ENCODE results near the gene RUNX1. TPM values are rescaled to one million over a fixed set of nuclear protein-coding genes. Genes with fewer than 3 reads are reported as not detected.

The RUNX1 gene
- total and polyA plus RNA-seq, 2 donors (not counting 3 experiments of a cell fraction or from before 2014, with no cell fraction given) = 4.6 to 17.9 TPM

DNA sequence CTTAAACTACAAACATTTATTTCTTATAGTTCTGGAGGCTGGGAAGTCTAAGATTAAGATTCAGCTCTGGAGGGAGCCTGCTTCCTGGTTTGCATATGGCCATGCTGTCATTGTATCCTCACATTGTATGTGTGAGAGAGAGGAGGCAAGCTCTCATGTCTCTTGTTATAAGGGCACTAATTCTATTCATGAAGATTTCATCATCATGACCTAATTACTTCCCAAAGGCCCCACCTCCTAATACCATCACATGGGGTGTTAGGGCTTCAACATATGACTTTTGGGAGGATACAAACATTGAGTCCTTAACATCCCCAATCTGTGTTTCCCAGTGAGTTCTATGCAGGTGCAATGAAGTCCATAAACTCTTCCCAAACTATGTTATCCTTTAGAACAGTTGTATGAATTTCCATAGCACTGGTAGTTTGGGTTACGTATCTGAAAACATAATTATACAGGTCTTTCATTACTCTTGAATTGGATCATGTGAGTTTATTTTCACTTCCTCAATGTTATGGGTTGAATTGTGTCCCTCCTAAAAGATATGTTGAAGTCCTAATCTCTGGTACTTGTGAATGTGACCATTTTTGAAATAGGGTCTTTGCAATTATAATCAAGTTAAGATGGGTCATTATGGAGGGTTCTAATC is 124.2 kb downstream of the RUNX1 start:
- TF ChIP-seq POLR2AphosphoS5 (IDR thresholded peaks at IDR 0.05; ENCODE audit: insufficient read depth, low read depth, low read length) (no peak), MYC (IDR thresholded peaks at IDR 0.05; ENCODE audit: low read depth, low read length) (no peak), POLR2A (IDR thresholded peaks at IDR 0.05; ENCODE audit: low read depth, low read length) (no peak), GATA2 (IDR thresholded peaks at IDR 0.05; ENCODE audit: insufficient read depth, insufficient read length, low read depth, low read length) (no peak), JUN (IDR thresholded peaks at IDR 0.05; ENCODE audit: borderline replicate concordance, insufficient read depth, insufficient read length, low read depth) (no peak), EZH2 (IDR thresholded peaks at IDR 0.05; ENCODE audit: borderline replicate concordance, low read depth, low read length, severe bottlenecking) (no peak), FOS (IDR thresholded peaks at IDR 0.05; ENCODE audit: borderline replicate concordance, insufficient read depth, low read length) (no peak)
- TF ChIP-seq, protein P1, sequence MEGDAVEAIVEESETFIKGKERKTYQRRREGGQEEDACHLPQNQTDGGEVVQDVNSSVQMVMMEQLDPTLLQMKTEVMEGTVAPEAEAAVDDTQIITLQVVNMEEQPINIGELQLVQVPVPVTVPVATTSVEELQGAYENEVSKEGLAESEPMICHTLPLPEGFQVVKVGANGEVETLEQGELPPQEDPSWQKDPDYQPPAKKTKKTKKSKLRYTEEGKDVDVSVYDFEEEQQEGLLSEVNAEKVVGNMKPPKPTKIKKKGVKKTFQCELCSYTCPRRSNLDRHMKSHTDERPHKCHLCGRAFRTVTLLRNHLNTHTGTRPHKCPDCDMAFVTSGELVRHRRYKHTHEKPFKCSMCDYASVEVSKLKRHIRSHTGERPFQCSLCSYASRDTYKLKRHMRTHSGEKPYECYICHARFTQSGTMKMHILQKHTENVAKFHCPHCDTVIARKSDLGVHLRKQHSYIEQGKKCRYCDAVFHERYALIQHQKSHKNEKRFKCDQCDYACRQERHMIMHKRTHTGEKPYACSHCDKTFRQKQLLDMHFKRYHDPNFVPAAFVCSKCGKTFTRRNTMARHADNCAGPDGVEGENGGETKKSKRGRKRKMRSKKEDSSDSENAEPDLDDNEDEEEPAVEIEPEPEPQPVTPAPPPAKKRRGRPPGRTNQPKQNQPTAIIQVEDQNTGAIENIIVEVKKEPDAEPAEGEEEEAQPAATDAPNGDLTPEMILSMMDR (IDR thresholded peaks at IDR 0.05; ENCODE audit: extremely low read depth in 1 of 2, insufficient read depth in 1 of 2, low read depth in 1 of 2, low read length in 2 of 2) = no peak
- TF ChIP-seq, protein P2, sequence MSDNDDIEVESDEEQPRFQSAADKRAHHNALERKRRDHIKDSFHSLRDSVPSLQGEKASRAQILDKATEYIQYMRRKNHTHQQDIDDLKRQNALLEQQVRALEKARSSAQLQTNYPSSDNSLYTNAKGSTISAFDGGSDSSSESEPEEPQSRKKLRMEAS (IDR thresholded peaks at IDR 0.05; ENCODE audit: insufficient read depth, insufficient read length) = no peak
- H3K4me3 ChIP-seq (replicated peaks in 1 of 3; ENCODE audit: insufficient read depth in 1 of 3, low read depth in 1 of 3, low read length in 3 of 3) = no peak overlapping the region
- H3K27me3 ChIP-seq (ENCODE audit: control insufficient read depth in 2 of 2, insufficient read depth in 2 of 2, low read length in 2 of 2) = peaks cover 2 to 13% of the 10 kb centered on the region in 2 experiments
- no peaks in the 10 kb centered on the region for H4K20me1 ChIP-seq (replicated peaks; ENCODE audit: control insufficient read depth, extremely low read depth, insufficient read depth, low read length)
- ChIA-PET CTCF (no interaction called here), POLR2A (no interaction called here)
- H3K79me2 ChIP-seq (ENCODE audit: control insufficient read depth, insufficient read depth, low read length) = no peaks in the 10 kb centered on the region
- no peak overlapping the region for H3K27ac ChIP-seq (ENCODE audit: insufficient read depth, low read depth, low read length)
- H3K9me3 ChIP-seq (replicated peaks; ENCODE audit: control insufficient read depth, insufficient read depth, low read length) = no peaks in the 10 kb centered on the region
- intact Hi-C loops (cut with micrococcal nuclease) = no loop called here
- DNase-seq (ENCODE audit: low read depth, low spot score) (no peak), FAIRE-seq (no peak)
- H3K36me3 ChIP-seq (ENCODE audit: control insufficient read depth in 2 of 2, extremely low read depth in 1 of 2, insufficient read depth in 2 of 2, low read length in 2 of 2) = no peaks in the 10 kb centered on the region
- H2AFZ ChIP-seq (ENCODE audit: low read depth, low read length) = no peak overlapping the region
- dilution Hi-C loops (cut with MboI; ENCODE audit: extremely low pct_ligation_motif_present, low sequenced_read_pairs) = no loop called here
- H3K9ac ChIP-seq (replicated peaks; ENCODE audit: extremely low read depth, insufficient read depth, low read length) = no peak overlapping the region
- H3K4me1 ChIP-seq (ENCODE audit: control insufficient read depth, extremely low read depth, insufficient read depth, low read length) = no peaks in the 10 kb centered on the region
- no peak overlapping the region for H3K4me2 ChIP-seq (ENCODE audit: insufficient read depth, low read length)
- no TSS peak for BruUV-seq (replicated peaks)
- no peaks in the 10 kb centered on the region for H3K9me1 ChIP-seq (replicated peaks; ENCODE audit: control insufficient read depth, extremely low read depth, insufficient read depth, low read length)

All from endothelial cell of umbilical vein (primary cell).